WTC11 (cell line): ENCODE measurements around the gene HOXC11. TPM values are rescaled to one million over a fixed set of nuclear protein-coding genes. Genes with fewer than 3 reads are reported as not detected.

Experiments used
- ATAC-seq: fragments of 200-7000 bp; cut with Tn5 transposase; 2 replicates; pipeline ENCODE4 v1.10.0; 2021; ENCODE audit warnings: mild to moderate bottlenecking, moderate library complexity
- CTCF ChIA-PET: fragments of 300-600 bp; sonication (Branson Sonifier 250); formaldehyde crosslinking; loops from one replicate; lab custom pipeline; 2021; ENCODE audit warnings: antibody characterized with exemption; lab: Charles Lee
- POLR2A ChIA-PET: fragments of 350-600 bp; sonication (Branson Sonifier 250); formaldehyde crosslinking; loops from one replicate; lab custom pipeline; 2021; ENCODE audit warnings: antibody characterized with exemption; lab: Charles Lee
- DNase-seq: peaks from one replicate; pipeline ENCODE4 v3.0.0; 2021; ENCODE audit warnings: low spot score
- H3K27ac Mint-ChIP-seq: 2 replicates; pipeline ENCODE4 v1.8.0; 2021; ENCODE audit warnings: mixed read lengths
- H3K27me3 Mint-ChIP-seq: 2 replicates; pipeline ENCODE4 v1.8.0; 2021; ENCODE audit warnings: low read depth, mild to moderate bottlenecking, moderate library complexity, mixed read lengths
- H3K36me3 Mint-ChIP-seq: 2 replicates; pipeline ENCODE4 v1.8.0; 2021; ENCODE audit warnings: mixed read lengths
- H3K4me1 Mint-ChIP-seq: 2 replicates; pipeline ENCODE4 v1.8.0; 2022; ENCODE audit warnings: mixed read lengths
- H3K4me3 Mint-ChIP-seq: 2 replicates; pipeline ENCODE4 v1.8.0; 2021; ENCODE audit warnings: mild to moderate bottlenecking, moderate library complexity, mixed read lengths
- H3K9me3 Mint-ChIP-seq: 2 replicates; pipeline ENCODE4 v1.8.0; 2021; ENCODE audit warnings: mixed read lengths
- CREM ChIP-seq: sonication (generic); formaldehyde crosslinking; IDR thresholded peaks from 2 replicates; pipeline ENCODE4 v1.8.1; 2022; ENCODE audit warnings: mild to moderate bottlenecking, missing genetic modification reagents, moderate library complexity
- FOXP1 ChIP-seq: sonication (generic); formaldehyde crosslinking; IDR thresholded peaks from 2 replicates; pipeline ENCODE4 v1.8.0; 2022; ENCODE audit warnings: missing genetic modification reagents, mild to moderate bottlenecking, moderate library complexity, borderline replicate concordance
- GRHL2 ChIP-seq: fragments of 250-450 bp; sonication (Bioruptor Pico); IDR thresholded peaks from 2 replicates; pipeline ENCODE4 v1.8.0; 2022; ENCODE audit warnings: mild to moderate bottlenecking, moderate library complexity; ENCODE audit not compliant: insufficient replicate concordance, severe bottlenecking
- HMGA2 ChIP-seq: fragments of 250-450 bp; sonication (Bioruptor Pico); IDR thresholded peaks from 2 replicates; pipeline ENCODE4 v1.4.0; 2021; ENCODE audit warnings: mild to moderate bottlenecking, moderate library complexity
- MYBL2 ChIP-seq: sonication (generic); formaldehyde crosslinking; IDR thresholded peaks from 2 replicates; pipeline ENCODE4 v1.8.1; 2023; ENCODE audit warnings: mild to moderate bottlenecking, moderate library complexity, missing genetic modification reagents
- OVOL2 ChIP-seq: fragments of 250-450 bp; sonication (Bioruptor Pico); IDR thresholded peaks from 2 replicates; pipeline ENCODE4 v1.9.0; 2021; ENCODE audit warnings: mild to moderate bottlenecking, borderline replicate concordance
- PRRX2 ChIP-seq: fragments of 250-450 bp; sonication (Bioruptor Pico); IDR thresholded peaks from 2 replicates; pipeline ENCODE4 v1.8.0; 2021; ENCODE audit warnings: mild to moderate bottlenecking
- RORB ChIP-seq: fragments of 250-450 bp; sonication (Bioruptor Pico); IDR thresholded peaks from 2 replicates; pipeline ENCODE4 v1.9.0; 2021; ENCODE audit warnings: mild to moderate bottlenecking
- SOX15 ChIP-seq: fragments of 250-450 bp; sonication (Bioruptor Pico); IDR thresholded peaks from 2 replicates; pipeline ENCODE4 v1.9.0; 2021; ENCODE audit warnings: mild to moderate bottlenecking
- TCF7 ChIP-seq: sonication (generic); formaldehyde crosslinking; IDR thresholded peaks from 2 replicates; pipeline ENCODE4 v1.8.0; 2022; ENCODE audit warnings: mild to moderate bottlenecking, low read depth, missing genetic modification reagents, moderate library complexity
- total RNA-seq: library from RNA; stranded (reverse); gene quantifications from 3 replicates; pipeline ENCODE4 v1.2.3, GENCODE V29; 2021
- TF ChIP-seq, protein P1 (sequence below): fragments of 250-450 bp; sonication (Bioruptor Pico); IDR thresholded peaks from 2 replicates; pipeline ENCODE4 v1.9.0; 2021; ENCODE audit warnings: moderate library complexity, mild to moderate bottlenecking, inconsistent platforms, borderline replicate concordance
- TF ChIP-seq, protein P2 (sequence below): sonication (generic); formaldehyde crosslinking; IDR thresholded peaks from 2 replicates; pipeline ENCODE4 v1.8.1; 2022; ENCODE audit warnings: low read depth, missing genetic modification reagents, borderline replicate concordance
- TF ChIP-seq, protein P3 (sequence below): sonication (generic); formaldehyde crosslinking; IDR thresholded peaks from 2 replicates; pipeline ENCODE4 v1.8.1; 2022; ENCODE audit warnings: mild to moderate bottlenecking, moderate library complexity, missing genetic modification reagents
- TF ChIP-seq, protein P4 (sequence below): sonication (generic); formaldehyde crosslinking; IDR thresholded peaks from 2 replicates; pipeline ENCODE4 v1.8.1; 2023; ENCODE audit warnings: mild to moderate bottlenecking, moderate library complexity, missing genetic modification reagents
- TF ChIP-seq, protein P5 (sequence below): fragments of 250-450 bp; sonication (Bioruptor Pico); IDR thresholded peaks from 2 replicates; pipeline ENCODE4 v2.1.2; 2022; ENCODE audit warnings: mild to moderate bottlenecking, moderate library complexity
- TF ChIP-seq, protein P6 (sequence below): sonication (generic); formaldehyde crosslinking; IDR thresholded peaks from 2 replicates; pipeline ENCODE4 v1.8.1; 2023; ENCODE audit warnings: mild to moderate bottlenecking, missing genetic modification reagents, moderate library complexity
- TF ChIP-seq, protein P7 (sequence below): sonication (generic); formaldehyde crosslinking; IDR thresholded peaks from 2 replicates; pipeline ENCODE4 v1.8.0; 2022; ENCODE audit warnings: mild to moderate bottlenecking, missing genetic modification reagents
- TF ChIP-seq, protein P8 (sequence below): sonication (generic); formaldehyde crosslinking; IDR thresholded peaks from 2 replicates; pipeline ENCODE4 v1.8.0; 2023; ENCODE audit warnings: missing genetic modification reagents
- TF ChIP-seq, protein P9 (sequence below): sonication (generic); formaldehyde crosslinking; IDR thresholded peaks from 2 replicates; pipeline ENCODE4 v1.8.0; 2022; ENCODE audit warnings: missing genetic modification reagents

Gene HOXC11
- total RNA-seq, 1 experiment from 2014 or later: not detected

DNA sequence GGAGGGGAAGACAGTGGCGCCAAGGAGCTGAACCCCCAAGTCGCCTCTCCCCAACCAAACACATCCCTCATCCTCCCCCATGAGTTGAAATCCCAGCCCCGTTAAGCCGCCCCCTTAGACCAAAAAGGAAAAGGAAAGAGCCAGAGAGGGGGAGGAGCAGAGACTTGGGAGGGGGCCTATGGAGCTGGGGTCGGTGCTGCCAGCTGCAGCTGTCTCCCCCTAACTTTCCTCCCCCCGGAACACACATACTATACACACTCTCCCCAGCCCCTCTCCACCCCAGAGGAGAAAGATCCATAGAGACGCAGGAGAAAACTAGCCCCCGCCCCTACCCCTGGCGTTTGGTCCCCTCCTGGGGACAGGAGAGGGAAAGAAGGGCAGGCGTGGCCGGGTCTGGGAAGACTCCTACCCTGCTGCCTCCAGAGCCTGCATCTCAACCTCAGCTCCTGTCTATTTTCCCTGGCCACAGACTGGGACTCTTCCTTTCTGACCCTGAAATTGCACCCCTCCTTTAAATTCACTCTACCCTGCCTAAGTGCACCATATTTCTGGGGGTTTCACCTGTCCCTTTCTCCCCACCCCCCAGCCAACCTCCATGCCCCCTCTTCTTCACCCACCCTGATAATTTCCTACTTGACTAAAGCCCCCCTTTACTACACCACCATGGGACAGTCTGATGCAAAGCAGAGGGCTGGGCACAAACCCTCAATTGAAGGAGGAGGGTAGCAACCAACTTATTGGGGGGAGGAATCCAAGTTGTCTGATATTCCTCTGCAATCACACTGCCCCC, 25.4 kb downstream of the HOXC11 start (continued):
- TF ChIP-seq MYBL2 (CRISPR knock-in tag) (no peak), HMGA2 (no peak), TCF7 (CRISPR knock-in tag) (no peak), OVOL2 (no peak), SOX15 (no peak), FOXP1 (CRISPR knock-in tag) (no peak), RORB (CRISPR knock-in tag) (no peak)
- TF ChIP-seq, protein P1, sequence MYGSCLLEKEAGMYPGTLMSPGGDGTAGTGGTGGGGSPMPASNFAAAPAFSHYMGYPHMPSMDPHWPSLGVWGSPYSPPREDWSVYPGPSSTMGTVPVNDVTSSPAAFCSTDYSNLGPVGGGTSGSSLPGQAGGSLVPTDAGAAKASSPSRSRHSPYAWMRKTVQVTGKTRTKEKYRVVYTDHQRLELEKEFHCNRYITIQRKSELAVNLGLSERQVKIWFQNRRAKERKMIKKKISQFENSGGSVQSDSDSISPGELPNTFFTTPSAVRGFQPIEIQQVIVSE (CRISPR knock-in tag): no peak
- TF ChIP-seq, protein P2, sequence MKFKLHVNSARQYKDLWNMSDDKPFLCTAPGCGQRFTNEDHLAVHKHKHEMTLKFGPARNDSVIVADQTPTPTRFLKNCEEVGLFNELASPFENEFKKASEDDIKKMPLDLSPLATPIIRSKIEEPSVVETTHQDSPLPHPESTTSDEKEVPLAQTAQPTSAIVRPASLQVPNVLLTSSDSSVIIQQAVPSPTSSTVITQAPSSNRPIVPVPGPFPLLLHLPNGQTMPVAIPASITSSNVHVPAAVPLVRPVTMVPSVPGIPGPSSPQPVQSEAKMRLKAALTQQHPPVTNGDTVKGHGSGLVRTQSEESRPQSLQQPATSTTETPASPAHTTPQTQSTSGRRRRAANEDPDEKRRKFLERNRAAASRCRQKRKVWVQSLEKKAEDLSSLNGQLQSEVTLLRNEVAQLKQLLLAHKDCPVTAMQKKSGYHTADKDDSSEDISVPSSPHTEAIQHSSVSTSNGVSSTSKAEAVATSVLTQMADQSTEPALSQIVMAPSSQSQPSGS (CRISPR knock-in tag): no peak
- TF ChIP-seq, protein P3, sequence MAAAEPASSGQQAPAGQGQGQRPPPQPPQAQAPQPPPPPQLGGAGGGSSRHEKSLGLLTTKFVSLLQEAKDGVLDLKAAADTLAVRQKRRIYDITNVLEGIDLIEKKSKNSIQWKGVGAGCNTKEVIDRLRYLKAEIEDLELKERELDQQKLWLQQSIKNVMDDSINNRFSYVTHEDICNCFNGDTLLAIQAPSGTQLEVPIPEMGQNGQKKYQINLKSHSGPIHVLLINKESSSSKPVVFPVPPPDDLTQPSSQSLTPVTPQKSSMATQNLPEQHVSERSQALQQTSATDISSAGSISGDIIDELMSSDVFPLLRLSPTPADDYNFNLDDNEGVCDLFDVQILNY (CRISPR knock-in tag): no peak
- TF ChIP-seq, protein P4, sequence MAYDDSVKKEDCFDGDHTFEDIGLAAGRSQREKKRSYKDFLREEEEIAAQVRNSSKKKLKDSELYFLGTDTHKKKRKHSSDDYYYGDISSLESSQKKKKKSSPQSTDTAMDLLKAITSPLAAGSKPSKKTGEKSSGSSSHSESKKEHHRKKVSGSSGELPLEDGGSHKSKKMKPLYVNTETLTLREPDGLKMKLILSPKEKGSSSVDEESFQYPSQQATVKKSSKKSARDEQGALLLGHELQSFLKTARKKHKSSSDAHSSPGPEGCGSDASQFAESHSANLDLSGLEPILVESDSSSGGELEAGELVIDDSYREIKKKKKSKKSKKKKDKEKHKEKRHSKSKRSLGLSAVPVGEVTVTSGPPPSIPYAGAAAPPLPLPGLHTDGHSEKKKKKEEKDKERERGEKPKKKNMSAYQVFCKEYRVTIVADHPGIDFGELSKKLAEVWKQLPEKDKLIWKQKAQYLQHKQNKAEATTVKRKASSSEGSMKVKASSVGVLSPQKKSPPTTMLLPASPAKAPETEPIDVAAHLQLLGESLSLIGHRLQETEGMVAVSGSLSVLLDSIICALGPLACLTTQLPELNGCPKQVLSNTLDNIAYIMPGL (CRISPR knock-in tag): no peak

DNA sequence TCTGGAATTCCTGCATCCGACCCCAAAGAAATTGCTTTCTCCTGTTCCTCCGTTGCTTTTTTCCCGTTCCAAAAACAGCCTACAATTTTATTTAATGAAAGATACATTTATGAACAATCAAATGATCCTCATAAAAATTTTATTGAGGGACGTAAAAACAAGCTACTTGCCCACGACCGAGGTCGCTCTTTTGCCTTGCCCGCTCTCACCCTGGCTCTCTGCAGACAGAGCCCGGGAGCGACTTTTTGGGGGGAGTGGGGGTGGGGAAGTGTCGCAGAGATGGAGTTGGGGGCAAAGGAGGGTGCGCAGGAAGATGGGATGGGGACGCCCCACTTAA, 25.9 kb downstream of the HOXC11 start:
- Mint-ChIP-seq H3K36me3 (no peaks in the 10 kb centered on the region; the same call in 1 of the 2 replicates), H3K27ac (no peak overlapping the region), H3K9me3 (no peaks in the 10 kb centered on the region), H3K4me1 (peaks cover 32% of the 10 kb centered on the region), H3K27me3 (peaks cover 100% of the 10 kb centered on the region), H3K4me3 (no peak overlapping the region)
- ATAC-seq (no peak), DNase-seq (no peak)
- CTCF ChIA-PET: interaction anchor here (1.4 to 10.8 kb wide), 6 partner anchors 13 to 242 kb away, joined by 3 to 107 read pairs (median 8); partner anchors contain the start of gene HOXC10
- no peak for TF ChIP-seq PRRX2
- no peak for TF ChIP-seq CREM (CRISPR knock-in tag)
- TF ChIP-seq, protein P5, sequence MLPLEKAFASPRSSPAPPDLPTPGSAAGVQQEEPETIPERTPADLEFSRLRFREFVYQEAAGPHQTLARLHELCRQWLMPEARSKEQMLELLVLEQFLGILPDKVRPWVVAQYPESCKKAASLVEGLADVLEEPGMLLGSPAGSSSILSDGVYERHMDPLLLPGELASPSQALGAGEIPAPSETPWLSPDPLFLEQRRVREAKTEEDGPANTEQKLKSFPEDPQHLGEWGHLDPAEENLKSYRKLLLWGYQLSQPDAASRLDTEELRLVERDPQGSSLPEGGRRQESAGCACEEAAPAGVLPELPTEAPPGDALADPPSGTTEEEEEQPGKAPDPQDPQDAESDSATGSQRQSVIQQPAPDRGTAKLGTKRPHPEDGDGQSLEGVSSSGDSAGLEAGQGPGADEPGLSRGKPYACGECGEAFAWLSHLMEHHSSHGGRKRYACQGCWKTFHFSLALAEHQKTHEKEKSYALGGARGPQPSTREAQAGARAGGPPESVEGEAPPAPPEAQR (CRISPR knock-in tag): no peak
- POLR2A ChIA-PET: no interaction called here

DNA sequence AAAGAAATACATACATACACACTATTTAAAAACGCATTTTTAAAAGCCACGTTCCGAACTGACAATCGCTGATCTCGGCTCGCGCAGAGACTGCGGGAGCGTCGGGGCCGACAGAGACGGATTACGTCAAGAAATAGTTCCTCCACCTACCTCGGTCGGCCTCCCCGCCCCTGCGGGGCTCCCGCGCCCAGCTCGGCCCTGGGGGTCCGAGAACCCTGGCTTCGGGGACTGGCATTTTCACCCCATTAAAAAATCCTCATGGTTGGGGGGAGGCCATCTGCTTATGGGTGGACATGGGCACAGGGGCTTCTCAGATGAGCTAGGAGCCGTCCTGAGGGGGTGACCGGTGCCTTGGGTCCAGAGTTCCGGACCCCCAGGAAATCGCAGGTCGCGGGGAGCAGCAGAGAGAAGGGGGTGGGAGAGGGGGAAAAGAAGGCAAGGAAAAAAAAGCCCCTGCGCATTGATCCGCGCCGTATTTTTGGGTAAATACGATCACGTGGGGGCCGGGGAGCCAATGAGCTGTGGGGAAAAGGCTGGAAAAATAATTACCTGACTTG, 26.7 kb downstream of the HOXC11 start:
- CTCF ChIA-PET: interaction anchor here (0.8 to 10.8 kb wide), 8 partner anchors 11 to 217 kb away, joined by 4 to 107 read pairs (median 6); partner anchors contain the start of genes HOXC10 and HOXC5
- no peaks in the 10 kb centered on the region; the same call in 1 of the 2 replicates for H3K36me3 Mint-ChIP-seq
- H3K4me3 Mint-ChIP-seq: peak overlapping the region; percentile 52
- ATAC-seq (no peak), DNase-seq (no peak)
- H3K9me3 Mint-ChIP-seq: no peaks in the 10 kb centered on the region
- H3K4me1 Mint-ChIP-seq: peaks cover 28% of the 10 kb centered on the region
- TF ChIP-seq, protein P6, sequence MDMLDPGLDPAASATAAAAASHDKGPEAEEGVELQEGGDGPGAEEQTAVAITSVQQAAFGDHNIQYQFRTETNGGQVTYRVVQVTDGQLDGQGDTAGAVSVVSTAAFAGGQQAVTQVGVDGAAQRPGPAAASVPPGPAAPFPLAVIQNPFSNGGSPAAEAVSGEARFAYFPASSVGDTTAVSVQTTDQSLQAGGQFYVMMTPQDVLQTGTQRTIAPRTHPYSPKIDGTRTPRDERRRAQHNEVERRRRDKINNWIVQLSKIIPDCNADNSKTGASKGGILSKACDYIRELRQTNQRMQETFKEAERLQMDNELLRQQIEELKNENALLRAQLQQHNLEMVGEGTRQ (CRISPR knock-in tag): peak; percentile 84
- TF ChIP-seq, protein P7, sequence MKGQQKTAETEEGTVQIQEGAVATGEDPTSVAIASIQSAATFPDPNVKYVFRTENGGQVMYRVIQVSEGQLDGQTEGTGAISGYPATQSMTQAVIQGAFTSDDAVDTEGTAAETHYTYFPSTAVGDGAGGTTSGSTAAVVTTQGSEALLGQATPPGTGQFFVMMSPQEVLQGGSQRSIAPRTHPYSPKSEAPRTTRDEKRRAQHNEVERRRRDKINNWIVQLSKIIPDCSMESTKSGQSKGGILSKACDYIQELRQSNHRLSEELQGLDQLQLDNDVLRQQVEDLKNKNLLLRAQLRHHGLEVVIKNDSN (CRISPR knock-in tag): peak; percentile 85
- TF ChIP-seq, protein P8, sequence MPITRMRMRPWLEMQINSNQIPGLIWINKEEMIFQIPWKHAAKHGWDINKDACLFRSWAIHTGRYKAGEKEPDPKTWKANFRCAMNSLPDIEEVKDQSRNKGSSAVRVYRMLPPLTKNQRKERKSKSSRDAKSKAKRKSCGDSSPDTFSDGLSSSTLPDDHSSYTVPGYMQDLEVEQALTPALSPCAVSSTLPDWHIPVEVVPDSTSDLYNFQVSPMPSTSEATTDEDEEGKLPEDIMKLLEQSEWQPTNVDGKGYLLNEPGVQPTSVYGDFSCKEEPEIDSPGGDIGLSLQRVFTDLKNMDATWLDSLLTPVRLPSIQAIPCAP: no peak
- TF ChIP-seq GRHL2 (CRISPR knock-in tag): no peak
- TF ChIP-seq, protein P9, sequence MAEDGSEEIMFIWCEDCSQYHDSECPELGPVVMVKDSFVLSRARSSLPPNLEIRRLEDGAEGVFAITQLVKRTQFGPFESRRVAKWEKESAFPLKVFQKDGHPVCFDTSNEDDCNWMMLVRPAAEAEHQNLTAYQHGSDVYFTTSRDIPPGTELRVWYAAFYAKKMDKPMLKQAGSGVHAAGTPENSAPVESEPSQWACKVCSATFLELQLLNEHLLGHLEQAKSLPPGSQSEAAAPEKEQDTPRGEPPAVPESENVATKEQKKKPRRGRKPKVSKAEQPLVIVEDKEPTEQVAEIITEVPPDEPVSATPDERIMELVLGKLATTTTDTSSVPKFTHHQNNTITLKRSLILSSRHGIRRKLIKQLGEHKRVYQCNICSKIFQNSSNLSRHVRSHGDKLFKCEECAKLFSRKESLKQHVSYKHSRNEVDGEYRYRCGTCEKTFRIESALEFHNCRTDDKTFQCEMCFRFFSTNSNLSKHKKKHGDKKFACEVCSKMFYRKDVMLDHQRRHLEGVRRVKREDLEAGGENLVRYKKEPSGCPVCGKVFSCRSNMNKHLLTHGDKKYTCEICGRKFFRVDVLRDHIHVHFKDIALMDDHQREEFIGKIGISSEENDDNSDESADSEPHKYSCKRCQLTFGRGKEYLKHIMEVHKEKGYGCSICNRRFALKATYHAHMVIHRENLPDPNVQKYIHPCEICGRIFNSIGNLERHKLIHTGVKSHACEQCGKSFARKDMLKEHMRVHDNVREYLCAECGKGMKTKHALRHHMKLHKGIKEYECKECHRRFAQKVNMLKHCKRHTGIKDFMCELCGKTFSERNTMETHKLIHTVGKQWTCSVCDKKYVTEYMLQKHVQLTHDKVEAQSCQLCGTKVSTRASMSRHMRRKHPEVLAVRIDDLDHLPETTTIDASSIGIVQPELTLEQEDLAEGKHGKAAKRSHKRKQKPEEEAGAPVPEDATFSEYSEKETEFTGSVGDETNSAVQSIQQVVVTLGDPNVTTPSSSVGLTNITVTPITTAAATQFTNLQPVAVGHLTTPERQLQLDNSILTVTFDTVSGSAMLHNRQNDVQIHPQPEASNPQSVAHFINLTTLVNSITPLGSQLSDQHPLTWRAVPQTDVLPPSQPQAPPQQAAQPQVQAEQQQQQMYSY: no peak
- no peak overlapping the region for H3K27ac Mint-ChIP-seq
- POLR2A ChIA-PET: no interaction called here
- peaks cover 100% of the 10 kb centered on the region for H3K27me3 Mint-ChIP-seq
